Measurements from ENCODE around the gene MESD.
"Not testable (repeated sequence)": the region's sequence is repeated elsewhere in the genome, so short reads cannot be mapped to it uniquely, and the experiment has no call there.

MESD gene

DNA sequence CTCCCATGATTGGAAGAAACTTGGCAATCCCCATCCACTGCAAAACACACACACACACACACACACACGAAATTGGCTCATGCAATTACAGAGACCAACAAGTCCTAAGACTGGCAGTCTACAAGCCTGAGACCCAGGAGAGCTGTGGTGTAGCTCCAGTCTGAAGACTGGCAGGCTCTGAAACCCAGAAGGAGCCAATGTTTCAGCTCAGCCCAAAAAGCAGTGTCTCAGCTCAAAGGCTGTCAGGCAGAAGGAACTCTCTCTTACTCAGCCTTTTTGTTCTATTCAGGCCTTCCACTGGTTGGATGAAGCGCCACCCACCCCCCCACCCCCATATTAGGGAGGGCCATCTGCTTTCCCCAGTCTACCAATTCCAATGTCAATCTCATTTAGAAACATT lies 32.1 kb downstream of the MESD start:
- no peak for DNase-seq

DNA sequence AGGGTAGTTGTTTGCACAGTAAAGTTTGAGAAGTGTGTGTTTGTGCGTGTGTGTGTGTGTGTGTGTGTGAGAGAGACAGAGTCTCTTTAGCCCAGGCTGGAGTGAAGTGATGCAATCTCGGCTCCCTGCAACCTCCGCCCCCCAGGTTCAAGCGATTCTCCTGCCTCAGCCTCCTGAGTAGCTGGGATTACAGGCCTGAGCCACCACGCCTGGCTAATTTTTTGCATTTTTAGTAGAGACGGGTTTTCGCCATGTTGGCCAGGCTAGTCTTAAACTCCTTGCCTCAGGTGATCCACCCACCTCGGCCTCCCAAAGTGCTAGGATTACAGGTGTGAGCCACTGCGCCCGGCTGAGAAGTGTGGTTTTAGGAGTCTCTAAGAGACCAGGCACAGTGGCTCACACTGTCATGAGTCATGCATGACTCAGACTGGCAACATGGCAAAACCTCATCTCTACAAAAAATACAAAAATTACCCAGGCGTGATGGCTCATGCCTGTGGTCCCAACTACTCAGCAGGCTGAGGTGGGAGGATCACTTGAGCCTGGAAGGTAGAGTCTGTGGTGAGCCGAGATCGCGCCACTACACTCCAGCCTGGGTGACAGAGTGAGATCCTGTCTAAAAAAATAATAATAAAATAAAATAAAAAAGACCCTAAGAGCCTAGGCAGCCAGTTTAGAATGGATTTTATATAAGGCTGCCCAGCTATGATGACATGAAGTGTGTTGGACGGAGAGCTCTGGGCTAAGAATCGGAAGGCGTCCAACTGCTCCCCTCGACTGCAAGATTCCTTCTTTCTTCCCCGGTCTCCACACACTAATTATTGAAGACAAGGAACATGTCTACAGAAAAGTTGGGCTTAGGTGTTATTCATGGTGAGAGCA lies 33.8 kb downstream of the MESD start:
- DNase-seq, result not testable (repeated sequence)

DNA sequence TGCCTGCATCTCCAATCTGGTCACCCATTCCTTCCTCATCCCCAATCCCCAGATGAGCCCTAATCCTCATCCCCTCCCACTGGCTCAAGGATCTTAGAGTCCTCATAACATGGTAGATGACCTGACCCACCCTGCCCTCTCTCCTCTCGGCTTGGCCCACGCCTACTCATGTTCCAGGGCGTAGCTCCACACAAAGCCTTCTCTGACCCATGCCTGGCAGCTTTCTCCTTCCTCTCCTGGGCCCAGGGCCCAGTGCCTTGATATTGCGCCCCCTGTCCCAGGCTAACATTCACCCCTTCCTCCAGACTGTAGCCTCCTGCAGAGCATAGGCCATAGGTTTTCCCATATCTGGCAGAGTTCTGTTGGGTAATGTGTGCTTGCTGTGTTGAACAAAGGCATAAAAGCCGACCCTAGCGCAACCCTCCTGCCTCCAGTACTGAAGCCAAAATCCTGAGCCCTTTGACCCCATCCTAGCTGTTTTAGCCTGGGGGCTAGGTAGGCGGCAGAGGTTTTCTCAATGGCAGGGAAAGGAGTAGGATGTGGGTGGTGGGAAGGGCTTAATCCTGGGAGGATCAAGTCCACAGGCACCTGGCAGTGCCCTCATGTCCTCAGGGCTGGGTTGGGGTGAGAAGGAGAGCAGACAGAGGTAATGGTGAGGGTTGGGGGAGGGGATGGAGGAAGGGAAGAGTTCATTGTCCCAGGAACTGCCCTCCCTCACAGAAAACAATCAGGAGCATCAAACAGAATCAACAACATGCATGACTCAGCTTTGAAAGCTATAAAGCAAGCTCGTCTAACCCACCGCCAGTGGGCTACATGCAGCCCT lies 35.5 kb downstream of the MESD start:
- DNase-seq, result no peak

DNA sequence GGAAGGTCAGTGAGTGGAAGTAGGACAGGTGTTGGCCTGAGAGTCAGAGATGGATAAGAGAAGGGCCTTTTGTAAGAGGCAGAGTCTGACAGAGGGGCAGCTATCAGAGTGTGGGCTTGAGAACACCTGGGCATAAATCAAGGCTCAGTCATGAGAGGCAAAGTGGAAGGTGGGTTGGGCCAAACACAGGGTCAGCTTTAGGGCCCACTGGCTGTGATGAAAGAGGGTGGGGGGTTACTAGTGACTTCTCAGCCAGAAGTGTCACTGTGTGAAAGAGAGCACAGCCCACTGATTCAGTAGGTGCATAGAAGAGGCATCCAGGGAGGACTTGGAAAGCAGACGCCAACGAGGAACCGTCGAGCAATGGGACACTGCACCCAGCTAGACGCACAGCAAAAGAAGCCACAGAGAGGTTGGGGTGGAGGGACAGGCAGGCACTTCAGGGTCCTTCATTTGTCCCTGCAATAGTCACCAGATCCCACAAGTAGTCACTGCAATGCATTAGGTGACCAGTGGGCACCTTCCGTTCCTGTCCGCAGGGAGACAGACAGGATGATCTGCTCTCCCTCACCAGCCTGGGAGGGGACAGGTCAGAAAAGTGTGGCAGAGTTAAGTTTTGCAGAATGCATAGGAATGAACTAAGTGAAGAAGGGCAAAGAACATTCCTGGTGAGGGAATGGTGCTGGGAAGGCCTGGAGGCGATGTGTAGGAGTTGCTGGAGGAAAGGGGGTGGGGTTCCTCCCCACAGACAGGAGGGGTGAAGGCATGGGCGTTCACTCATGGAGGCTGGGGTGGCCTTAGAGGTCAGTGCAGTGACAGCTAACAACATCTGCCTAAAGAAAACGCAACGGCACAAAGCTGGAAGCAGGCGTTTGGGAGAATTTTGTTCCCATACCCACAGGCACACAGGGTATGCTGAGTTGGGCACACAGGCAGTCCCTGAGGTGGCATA lies 36.3 kb downstream of the MESD start:
- DNase-seq, result no peak

DNA sequence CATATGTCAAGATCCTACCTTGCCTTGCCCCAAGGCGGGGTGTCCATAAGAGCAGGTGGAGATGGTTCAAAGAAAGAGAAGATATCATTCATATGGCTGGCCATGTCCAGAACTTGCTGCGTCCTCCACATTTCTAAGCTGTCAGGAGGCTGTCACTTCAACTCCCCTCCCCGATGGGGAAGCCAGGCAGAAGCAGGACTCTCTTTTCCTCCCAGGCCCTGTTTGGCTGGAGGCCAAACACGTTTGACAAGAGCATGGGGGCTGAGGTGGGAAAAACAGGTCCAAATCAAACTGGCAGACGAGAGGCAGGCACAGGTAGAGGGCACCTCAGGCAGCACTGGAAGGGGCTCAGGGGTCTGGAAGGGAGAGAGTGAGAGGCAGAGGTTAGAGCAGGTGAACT lies 37.7 kb downstream of the MESD start:
- no peak for DNase-seq

DNA sequence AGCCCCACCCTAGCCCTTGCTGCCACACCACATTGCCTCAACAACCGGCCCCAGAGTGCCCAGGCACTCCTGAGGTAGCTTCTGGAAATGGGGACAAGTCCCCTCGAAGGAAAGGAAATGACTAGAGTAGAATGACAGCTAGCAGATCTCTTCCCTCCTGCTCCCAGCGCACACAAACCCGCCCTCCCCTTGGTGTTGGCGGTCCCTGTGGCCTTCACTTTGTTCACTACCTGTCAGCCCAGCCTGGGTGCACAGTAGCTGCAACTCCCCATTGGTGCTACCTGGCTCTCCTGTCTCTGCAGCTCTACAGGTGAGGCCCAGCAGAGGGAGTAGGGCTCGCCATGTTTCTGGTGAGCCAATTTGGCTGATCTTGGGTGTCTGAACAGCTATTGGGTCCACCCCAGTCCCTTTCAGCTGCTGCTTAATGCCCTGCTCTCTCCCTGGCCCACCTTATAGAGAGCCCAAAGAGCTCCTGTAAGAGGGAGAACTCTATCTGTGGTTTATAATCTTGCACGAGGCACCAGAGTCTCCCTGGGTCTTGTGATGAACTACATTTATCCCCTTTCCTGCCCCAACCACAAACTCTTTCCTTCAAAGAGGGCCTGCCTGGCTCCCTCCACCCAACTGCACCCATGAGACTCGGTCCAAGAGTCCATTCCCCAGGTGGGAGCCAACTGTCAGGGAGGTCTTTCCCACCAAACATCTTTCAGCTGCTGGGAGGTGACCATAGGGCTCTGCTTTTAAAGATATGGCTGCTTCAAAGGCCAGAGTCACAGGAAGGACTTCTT lies 39.1 kb downstream of the MESD start:
- no peak for DNase-seq

DNA sequence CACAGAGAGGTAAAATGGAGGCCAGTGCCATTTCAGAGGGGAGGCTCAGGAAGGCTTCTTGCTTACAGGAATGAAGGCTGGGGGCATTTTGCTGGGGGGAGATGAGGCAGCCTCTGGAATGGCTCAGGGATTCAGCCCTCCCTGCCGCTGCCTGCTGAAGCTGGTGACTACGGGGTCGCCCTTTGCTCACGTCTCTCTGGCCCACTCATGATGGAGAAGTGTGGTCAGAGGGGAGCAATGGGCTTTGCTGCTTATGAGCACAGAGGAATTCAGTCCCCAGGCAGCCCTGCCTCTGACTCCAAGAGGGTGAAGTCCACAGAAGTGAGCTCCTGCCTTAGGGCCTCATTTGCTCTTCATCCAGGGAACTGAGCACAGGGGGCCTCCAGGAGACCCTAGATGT lies 39.9 kb downstream of the MESD start:
- DNase-seq, result no peak

DNA sequence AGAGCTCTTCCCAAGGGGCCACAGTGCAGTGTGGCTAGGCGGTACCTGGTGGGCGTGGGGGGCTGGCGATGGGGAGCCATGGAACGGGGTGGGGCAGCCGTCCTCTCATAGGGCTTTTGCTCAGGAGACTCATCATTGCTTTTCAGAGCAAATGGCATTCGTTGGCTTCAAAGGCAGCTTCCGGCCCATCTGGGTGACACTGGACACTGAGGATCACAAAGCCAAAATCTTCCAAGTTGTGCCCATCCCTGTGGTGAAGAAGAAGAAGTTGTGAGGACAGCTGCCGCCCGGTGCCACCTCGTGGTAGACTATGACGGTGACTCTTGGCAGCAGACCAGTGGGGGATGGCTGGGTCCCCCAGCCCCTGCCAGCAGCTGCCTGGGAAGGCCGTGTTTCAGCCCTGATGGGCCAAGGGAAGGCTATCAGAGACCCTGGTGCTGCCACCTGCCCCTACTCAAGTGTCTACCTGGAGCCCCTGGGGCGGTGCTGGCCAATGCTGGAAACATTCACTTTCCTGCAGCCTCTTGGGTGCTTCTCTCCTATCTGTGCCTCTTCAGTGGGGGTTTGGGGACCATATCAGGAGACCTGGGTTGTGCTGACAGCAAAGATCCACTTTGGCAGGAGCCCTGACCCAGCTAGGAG lies 40.8 kb downstream of the MESD start:
- DNase-seq, result no peak

DNA sequence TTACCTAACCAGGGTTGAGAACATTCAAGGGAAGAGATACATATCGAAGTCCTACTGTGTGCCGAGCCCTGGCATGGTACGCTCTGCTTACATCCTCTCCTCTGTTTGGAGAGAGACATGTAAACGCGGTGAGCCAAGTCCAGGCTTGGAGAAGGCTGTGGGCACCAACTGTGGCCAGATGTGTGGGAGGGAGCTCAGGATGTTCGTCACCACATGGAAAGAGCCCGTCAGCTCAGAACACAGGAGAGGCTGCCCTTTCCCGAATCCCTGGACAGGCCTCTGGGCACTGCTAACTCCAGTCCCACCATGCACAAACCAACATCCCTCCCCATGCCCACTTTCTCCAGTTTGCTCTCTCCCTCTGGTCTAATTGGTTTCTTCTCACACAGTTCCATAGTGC lies 43.0 kb downstream of the MESD start:
- DNase-seq, result no peak

DNA sequence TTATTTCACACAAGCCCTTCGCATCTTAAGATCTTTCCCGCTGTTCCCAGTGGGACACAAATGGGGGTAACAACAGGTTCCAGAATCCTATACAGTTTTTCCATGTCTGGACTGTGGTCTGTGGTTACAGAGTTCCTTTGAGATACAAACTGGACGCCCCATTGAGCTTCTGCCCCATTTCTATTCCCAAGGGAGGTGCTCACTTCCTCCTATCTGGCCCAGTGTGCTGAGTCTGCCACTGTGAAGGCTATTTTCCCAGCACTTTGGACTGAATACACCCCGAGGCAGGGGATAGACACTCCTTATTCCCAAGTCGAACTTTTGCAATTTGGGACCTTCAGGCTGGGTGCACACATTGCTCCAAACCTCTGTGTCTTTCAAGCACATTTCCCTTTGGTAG lies 44.0 kb downstream of the MESD start:
- DNase-seq, result no peak

DNA sequence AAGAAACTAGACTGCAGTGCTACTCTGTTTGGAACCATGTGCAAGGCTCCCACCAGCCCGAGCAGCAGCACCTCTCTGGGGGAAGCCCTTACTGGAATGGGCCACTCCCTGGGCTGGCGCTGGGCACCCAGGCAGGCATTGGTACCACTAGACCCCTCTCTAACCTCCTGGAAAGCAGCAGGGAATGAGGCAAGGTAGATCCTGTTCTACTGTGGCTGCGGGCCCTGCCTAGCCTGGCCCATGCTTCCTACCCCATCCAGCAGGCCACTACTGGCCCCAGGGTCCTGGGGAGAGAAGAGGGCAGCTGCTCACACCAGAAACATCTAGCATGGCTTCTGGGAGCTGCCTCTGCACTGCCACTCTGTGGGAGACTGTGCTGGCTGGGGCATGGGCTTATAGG lies 44.8 kb downstream of the MESD start:
- DNase-seq, result no peak

DNA sequence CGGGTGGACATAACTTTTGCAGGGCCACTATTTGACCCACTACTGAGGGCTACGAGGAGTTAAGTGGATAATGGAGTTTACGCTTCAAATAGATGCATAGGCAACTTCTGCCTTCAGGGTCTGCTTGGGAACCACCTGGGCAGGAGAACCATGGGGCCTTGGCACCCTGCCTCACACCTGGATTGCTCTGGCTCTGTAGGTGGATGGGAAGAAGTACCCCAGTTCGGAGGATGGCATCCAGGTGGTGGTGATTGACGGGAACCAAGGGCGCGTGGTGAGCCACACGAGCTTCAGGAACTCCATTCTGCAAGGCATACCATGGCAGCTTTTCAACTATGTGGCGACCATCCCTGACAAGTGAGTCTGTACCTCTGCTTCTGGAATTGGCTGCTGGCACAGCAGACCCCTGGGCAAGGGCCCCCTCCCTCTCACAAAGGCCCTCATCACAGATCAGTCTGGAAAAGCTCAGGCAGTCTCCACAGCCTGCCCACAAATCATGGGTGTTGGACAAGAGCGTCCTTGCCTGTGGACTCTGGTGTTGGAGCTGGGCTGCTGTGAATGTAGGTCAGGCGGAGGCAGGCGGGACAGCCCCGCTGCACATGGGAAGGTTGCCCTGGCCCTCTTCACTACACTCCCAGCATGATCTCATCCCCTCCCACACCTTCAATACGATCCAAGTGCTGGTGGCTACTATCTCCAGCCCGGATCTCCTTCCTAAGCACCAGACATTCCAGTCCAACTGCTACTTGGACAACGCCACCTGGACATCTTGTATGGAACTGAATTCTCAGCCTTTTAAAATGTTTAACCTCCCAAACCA lies 46.7 kb downstream of the MESD start:
- DNase-seq, result no peak

DNA sequence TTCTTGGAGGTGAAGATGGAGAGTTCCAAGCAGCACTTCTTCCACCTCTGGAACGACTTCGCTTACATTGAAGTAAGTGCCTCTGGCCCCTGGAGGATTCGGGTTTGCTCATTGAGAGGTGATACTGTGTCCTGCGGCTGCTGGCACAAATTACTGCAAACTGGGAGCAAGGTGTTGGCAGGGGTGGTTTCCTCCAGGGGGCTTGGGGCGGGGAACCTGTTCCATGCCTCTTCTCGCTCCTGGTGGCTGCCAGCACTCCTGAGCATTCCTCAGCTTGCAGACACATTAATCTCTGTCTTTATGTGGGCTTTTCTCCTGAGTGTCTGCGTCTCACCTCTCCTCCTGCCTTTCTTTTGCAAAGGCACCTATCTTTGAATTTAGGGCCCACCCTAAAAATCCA lies 47.4 kb downstream of the MESD start:
- no peak for DNase-seq

DNA sequence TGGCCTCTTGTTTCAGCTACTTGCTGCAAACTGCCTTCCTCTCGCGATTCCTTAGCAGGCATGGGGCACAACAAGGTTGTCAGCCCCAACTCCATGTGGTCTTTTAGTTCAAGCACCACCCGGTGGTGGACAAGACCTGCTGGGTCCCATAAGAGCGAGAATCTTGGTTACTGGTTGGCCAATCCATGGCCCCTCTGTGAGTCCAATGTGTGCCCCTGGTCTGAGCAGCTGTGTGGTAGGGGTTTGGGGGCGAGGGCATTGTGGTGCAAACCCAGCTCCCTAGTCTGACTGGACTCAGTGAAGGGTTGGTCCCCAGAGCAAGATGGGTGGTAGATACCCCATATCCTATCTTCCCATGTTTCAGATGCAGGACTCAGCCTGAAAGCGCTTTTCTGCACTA lies 48.8 kb downstream of the MESD start:
- DNase-seq, result no peak

DNA sequence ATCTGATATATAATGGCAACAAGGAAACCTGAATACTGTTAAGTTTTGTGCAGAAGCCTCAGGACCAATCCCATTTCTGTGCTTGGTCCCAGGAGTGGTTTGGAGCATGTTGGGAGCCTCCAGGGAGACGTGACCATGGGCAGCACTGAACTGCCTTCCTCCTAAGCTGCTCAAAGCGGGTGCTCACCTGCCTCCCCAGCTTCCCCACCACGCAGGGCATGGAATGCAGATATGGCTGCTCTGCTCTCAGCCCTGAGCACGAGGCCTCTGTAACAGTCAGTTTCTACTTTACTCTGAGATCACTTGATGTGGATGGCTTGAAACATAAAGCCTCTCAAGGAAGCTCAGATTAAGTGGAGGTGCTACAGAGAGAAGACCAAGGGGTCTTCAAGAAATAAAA lies 49.3 kb downstream of the MESD start:
- no peak for DNase-seq

DNA sequence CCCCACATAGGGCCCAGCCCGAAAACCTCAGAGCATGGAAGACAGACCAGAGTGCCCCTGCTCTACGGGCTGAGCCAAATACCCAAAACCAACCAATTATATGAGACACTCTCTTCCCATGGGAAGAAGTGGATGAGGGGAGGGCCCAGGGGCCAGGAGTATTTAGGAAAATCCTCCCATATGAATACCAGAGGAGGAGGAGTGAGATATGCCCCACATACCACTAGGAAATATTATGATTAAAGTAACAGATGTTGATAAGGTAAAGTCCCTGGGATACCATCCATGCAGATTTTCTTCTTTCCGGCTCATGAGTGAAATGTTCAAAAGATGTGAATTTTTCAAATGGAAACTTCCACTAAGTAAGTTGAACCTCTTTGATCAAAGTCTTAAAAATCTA lies 50.4 kb downstream of the MESD start:
- DNase-seq, result no peak

DNA sequence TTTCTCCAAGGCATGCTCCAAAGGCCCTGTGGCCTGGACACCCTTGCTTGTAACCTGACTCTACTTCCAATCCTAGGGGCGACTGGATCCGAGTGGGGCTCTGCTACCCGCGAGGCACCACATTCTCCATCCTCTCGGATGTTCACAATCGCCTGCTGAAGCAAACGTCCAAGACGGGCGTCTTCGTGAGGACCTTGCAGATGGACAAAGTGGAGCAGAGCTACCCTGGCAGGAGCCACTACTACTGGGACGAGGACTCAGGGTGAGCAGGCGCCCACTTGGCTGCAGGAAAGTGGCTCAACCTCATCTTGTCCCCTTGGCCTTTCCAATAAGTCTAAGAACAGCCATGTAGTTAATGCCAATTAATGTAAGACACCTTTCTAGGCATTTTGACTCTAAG lies 51.9 kb downstream of the MESD start:
- DNase-seq, result no peak

DNA sequence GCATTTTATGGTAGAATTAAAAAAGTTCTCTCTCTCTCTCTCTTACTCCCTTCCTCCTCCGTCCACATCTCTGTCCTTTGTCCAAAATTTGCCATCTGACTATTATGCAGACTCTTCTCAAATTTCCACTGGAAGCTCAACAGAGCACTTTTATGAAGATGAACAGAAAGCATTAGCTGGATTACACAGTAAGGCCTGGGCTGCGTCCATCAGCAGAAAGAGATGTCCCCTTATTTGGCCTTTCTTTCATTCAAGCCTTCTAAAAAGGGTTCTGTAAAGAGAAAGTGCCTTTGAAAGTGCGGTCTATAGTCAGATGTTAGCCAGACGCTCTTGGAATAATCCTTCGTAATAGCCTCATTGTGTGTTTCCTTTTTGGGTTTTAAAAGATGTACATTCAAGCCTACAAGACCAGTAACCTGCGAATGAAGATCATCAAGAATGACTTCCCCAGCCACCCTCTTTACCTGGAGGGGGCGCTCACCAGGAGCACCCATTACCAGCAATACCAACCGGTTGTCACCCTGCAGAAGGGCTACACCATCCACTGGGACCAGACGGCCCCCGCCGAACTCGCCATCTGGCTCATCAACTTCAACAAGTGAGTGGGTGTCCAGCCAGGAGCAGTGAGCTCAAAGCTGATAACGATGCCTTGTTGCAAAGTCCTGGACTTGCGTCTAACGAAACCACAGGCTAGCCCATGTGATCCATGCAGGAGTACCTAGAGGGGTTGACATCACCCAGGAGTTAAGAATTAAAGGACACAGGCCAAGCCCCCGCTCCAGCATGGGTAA lies 53.1 kb downstream of the MESD start:
- no peak for DNase-seq

DNA sequence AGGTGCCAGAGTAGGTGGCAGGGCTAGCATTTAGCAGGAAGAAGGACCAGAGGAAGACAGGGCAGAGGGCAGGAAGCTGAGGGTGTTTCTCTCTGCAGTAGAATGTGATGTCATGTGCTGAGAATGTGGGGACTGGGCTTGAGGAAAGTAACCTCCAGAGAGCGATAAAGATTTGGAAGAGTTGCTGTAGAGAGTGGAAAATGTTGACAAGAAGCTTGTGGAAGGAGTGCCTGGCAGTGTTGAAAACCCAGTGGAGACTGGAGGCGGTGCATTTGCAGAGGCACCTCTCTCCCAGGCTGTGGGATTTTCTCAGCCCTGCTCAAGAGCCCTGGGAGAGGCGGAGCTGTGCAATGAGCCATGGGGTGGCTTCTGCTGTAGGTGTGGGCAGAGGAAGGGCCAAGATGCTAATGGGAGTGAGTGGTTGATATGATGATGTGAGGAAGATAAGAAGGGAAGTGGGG lies 54.8 kb downstream of the MESD start:
- DNase-seq, result no peak

DNA sequence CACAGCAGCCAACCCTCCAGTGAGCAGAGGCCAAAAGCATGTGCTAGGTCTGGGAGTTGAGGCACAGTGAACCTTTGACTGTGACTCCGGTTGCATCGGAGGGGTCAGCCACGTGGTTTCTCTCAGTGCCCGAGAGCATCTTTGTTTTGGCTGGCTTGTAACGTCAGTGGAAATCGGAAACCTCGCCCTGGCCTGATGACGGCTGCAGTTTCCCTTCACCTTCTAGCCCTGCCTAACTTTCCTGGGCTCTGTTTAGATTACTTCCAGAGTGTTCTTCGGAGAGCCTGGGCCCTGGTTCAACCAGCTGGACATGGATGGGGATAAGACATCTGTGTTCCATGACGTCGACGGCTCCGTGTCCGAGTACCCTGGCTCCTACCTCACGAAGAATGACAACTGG lies 56.6 kb downstream of the MESD start:
- no peak for DNase-seq

Data from cortex of kidney (tissue), 1 donor.